GM10847 (cell line): Measurements from ENCODE around the gene SECISBP2L.

Experiments
- POLR2A ChIP-seq: IDR thresholded peaks from 2 replicates; pipeline ENCODE4 v1.6.1; 2011; ENCODE audit not compliant: insufficient read length; ENCODE audit errors: extremely low read depth

Gene SECISBP2L

DNA sequence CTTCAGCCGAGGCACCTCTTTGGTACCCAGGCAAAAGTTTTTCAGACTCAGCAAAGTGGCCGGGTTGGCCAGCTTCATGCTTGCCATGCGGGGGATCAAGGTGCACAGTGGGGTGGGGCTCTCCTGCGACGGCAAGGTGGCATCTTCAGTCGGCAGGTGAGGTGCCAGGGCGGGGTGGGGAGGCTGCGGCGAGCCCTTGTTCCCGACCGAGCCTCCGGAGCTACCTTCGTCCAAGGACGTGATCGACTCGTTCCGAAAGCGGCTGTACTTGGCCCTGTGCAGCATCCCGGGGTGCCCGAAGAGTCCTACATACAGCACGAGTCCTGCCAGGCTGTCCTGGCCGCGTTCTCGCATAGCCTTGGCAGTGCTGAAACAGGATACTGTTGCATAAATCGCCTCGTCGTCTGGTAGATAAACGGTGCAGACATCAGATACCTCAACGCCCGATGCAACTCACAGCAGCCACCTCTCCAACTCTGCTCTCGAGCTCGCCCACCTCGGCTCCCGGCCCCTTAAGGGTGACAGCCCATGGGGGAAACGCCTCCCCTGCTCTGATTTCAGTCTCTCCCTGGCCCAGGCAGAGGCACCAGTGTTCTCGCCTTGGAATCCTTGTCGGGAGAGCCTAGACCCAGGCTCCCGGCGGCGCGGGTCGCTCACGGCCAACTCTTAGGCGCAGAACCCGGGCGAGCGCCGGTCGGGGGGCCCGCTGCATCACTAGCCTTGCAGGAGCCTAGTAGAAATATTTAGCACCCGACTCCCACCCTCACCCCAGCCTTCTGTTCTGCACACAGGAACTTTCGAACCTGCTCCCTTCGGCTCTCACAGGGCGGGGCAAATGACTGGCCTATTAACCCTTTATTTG lies 83.4 kb downstream of the SECISBP2L start:
- TF ChIP-seq POLR2A = no peak

- no peak for TF ChIP-seq POLR2A
These were observed 90.3 kb downstream of the SECISBP2L start for GRCh38 chr15:48955967-48956366.

- TF ChIP-seq POLR2A = no peak
These were observed 90.9 kb downstream of the SECISBP2L start for GRCh38 chr15:48955370-48955769.

DNA sequence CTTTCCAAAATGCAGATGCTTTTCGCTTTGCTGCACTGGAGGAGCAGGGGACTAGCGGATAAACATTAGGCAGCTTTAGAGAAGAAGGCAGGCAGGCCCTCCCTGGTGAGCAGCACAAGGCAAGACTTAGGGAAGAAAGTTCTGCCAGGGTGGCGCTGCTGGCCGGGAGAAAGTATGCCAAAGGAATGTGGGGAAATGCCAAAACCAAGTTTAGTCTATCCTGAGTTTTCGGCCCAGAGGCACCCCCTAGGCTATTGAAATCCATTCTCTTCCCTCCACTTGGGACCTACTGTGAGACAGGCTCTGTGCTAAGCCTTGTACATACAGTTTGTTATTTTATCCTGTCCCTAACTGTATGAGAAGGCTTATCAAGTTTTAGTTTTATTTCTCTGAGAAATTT lies 91.7 kb downstream of the SECISBP2L start:
- TF ChIP-seq POLR2A = no peak

DNA sequence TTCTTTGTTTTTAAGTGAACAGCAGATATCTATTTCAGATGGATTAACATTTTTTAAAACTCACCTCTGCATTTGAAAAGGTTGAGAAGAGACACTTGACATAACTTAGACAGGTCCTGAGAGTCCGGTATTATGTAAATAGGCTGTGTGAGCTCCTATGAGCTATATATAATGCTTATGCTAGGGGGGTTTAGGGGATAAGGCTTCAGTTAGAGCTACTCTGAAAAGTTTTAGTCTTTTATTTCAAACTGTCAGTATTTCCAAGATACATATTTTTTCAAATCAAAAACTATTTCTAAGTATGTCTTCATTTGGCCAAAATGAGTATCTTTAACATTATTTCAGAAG lies 99.4 kb downstream of the SECISBP2L start:
- no peak for TF ChIP-seq POLR2A

DNA sequence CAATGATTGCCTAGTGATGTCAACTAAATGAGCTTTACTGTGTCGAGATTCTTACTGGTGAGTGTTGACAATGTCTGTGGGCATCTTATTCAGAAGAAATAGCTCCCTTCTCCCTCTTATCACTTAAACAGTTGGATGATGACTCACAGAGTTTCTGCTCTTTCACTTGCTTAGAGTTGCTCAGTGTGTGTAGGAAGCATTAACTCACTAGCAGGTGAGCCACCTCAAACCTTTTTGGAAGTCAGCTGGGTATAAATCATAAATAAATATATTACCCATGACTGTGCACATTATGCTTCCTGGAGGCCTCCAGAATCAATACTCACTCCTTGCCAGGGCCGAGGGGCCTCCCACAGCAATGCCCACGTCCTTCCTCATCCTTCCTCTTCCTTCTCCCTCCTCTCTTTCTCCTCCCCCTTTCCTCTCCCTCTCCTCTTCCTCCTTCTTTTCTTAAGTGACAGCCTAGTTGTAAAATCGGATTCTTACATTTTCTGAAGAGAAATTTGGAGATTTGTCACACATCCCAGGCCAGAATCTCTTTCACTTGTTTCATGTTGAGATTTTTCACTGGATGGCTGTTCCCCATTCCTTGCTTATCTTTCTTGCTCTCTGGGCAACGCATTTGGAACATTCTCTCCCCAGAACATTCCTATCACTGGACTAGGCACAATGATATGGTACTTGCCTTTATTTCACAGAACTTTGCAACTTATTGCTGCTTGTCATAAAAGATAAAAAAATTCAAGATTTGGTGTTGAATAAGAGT lies 100.0 kb downstream of the SECISBP2L start:
- TF ChIP-seq POLR2A = no peak

GRCh38 chr15:48945386-48945785 lies 100.9 kb downstream of the SECISBP2L start:
- TF ChIP-seq POLR2A = no peak

DNA sequence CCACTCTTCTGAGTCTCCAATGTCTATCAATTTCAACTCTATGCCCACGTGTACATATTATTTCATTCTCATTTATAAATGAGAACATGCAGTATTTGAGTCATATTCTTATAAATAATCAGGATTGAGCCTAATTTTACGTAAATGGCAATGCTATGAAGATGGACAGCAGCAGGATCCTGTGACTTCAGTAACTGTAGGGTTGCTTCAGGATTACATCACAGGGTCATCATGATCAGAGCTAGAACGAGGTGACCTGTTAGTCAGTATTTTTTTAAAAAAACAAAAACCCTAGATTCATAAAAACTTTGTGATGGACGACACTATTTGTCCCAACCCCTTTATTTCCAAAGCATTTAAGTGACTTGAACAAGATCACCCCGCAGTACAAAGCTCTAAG lies 104.3 kb downstream of the SECISBP2L start:
- no peak for TF ChIP-seq POLR2A

DNA sequence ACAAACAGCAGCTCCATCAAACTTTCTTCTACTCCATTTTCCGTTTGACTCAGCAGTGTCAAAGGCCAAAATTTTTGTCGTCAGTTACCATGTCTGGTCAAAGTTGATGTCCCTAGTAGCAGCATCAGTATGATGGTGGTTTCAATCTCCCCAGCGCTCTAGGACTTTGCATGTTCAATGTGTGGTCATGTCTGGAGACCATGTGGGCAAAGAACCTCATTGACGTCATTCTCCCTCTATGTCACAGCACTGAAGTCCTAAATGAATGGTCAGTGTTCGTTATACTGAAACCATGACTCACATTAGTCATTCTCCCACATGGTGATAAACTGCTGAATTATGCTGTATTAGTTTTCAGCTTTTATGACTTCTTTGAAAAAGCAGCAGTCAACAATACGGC lies 105.7 kb downstream of the SECISBP2L start:
- TF ChIP-seq POLR2A = no peak

GRCh38 chr15:48939648-48940047 lies 106.6 kb downstream of the SECISBP2L start:
- TF ChIP-seq POLR2A = no peak
